Measurements from ENCODE around the gene FAM120B. TPM values are rescaled to one million over a fixed set of nuclear protein-coding genes. Genes with fewer than 3 reads are reported as not detected.

FAM120B gene
- total RNA-seq, 1 experiment from 2014 or later: 23.4 TPM

DNA sequence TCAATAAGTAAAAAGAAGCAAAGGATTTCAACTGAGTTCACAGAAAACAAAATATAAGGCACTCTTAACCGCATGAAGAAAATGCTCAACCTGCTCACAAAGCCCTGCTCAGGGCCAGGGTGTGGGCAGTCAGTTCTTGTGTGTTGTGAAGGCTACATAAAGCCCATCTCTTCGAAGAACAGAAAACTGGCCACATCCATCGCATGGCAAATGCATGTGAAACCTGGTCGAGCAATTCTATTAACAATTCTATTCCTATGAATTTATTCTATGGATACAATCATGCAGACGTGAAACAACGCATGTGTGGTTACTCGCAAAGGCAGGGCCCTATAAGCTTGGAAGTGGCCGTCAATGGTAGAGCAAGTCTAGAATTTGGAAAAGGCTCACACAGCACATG lies 136.0 kb downstream of the FAM120B start:
- peaks cover 11% of the 10 kb centered on the region for H3K4me1 Mint-ChIP-seq (ENCODE audit: insufficient read depth, unreplicated experiment)
- no peak overlapping the region for H3K4me3 Mint-ChIP-seq (ENCODE audit: unreplicated experiment)
- DNase-seq (ENCODE audit: unreplicated experiment): no peak
- no peak overlapping the region for H3K27ac Mint-ChIP-seq (ENCODE audit: low read depth, unreplicated experiment)
- H3K36me3 Mint-ChIP-seq (ENCODE audit: insufficient read depth, unreplicated experiment): no peaks in the 10 kb centered on the region
- TF ChIP-seq, protein P1, sequence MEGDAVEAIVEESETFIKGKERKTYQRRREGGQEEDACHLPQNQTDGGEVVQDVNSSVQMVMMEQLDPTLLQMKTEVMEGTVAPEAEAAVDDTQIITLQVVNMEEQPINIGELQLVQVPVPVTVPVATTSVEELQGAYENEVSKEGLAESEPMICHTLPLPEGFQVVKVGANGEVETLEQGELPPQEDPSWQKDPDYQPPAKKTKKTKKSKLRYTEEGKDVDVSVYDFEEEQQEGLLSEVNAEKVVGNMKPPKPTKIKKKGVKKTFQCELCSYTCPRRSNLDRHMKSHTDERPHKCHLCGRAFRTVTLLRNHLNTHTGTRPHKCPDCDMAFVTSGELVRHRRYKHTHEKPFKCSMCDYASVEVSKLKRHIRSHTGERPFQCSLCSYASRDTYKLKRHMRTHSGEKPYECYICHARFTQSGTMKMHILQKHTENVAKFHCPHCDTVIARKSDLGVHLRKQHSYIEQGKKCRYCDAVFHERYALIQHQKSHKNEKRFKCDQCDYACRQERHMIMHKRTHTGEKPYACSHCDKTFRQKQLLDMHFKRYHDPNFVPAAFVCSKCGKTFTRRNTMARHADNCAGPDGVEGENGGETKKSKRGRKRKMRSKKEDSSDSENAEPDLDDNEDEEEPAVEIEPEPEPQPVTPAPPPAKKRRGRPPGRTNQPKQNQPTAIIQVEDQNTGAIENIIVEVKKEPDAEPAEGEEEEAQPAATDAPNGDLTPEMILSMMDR (IDR thresholded peaks at IDR 0.05; ENCODE audit: unreplicated experiment): no peak
- intact Hi-C loops (cut with micrococcal nuclease): no loop called here
- no TSS peak for BruUV-seq (replicated peaks)
- CTCF ChIA-PET: interaction anchor here (0.7 kb wide), 2 partner anchors 153 to 614 kb away, joined by 4 to 5 read pairs; no protein-coding TSS in a partner anchor
- no peaks in the 10 kb centered on the region for H3K27me3 Mint-ChIP-seq (ENCODE audit: insufficient read depth, unreplicated experiment)
- POLR2A ChIA-PET: no interaction called here
- no peaks in the 10 kb centered on the region for H3K9me3 Mint-ChIP-seq (ENCODE audit: unreplicated experiment)

GRCh38 chr6:170443151-170443662 lies 136.6 kb downstream of the FAM120B start:
- Mint-ChIP-seq H3K27ac (ENCODE audit: low read depth, unreplicated experiment) (no peak overlapping the region), H3K27me3 (ENCODE audit: insufficient read depth, unreplicated experiment) (no peaks in the 10 kb centered on the region), H3K4me1 (ENCODE audit: insufficient read depth, unreplicated experiment) (peaks cover 5% of the 10 kb centered on the region), H3K9me3 (ENCODE audit: unreplicated experiment) (no peaks in the 10 kb centered on the region), H3K4me3 (ENCODE audit: unreplicated experiment) (no peak overlapping the region), H3K36me3 (ENCODE audit: insufficient read depth, unreplicated experiment) (no peaks in the 10 kb centered on the region)
- POLR2A ChIA-PET: no interaction called here
- TF ChIP-seq, protein P1 (IDR thresholded peaks at IDR 0.05; ENCODE audit: unreplicated experiment): no peak
- CTCF ChIA-PET: interaction anchor here (0.7 kb wide), 1 partner anchor 614 kb away, joined by 4 read pairs; no protein-coding TSS in a partner anchor
- no TSS peak for BruUV-seq (replicated peaks)
- intact Hi-C loops (cut with micrococcal nuclease): no loop called here
- no peak for DNase-seq (ENCODE audit: unreplicated experiment)

- BruUV-seq (replicated peaks): no TSS peak
- CTCF ChIA-PET: interaction anchor here (0.5 kb wide), 1 partner anchor 40 kb away, joined by 3 read pairs; no protein-coding TSS in a partner anchor
- DNase-seq (ENCODE audit: unreplicated experiment): no peak
- TF ChIP-seq, protein P1 (IDR thresholded peaks at IDR 0.05; ENCODE audit: unreplicated experiment): no peak
- Mint-ChIP-seq H3K4me1 (ENCODE audit: insufficient read depth, unreplicated experiment) (peaks cover 5% of the 10 kb centered on the region), H3K4me3 (ENCODE audit: unreplicated experiment) (no peak overlapping the region), H3K27ac (ENCODE audit: low read depth, unreplicated experiment) (no peak overlapping the region), H3K36me3 (ENCODE audit: insufficient read depth, unreplicated experiment) (no peaks in the 10 kb centered on the region), H3K27me3 (ENCODE audit: insufficient read depth, unreplicated experiment) (no peaks in the 10 kb centered on the region), H3K9me3 (ENCODE audit: unreplicated experiment) (no peaks in the 10 kb centered on the region)
- intact Hi-C loops (cut with micrococcal nuclease): no loop called here
- POLR2A ChIA-PET: no interaction called here
These were observed 137.6 kb downstream of the FAM120B start for GRCh38 chr6:170444056-170444591.

GRCh38 chr6:170444811-170445211 lies 138.3 kb downstream of the FAM120B start:
- Mint-ChIP-seq H3K27me3 (ENCODE audit: insufficient read depth, unreplicated experiment) (no peaks in the 10 kb centered on the region), H3K4me1 (ENCODE audit: insufficient read depth, unreplicated experiment) (peaks cover 5% of the 10 kb centered on the region), H3K4me3 (ENCODE audit: unreplicated experiment) (no peak overlapping the region), H3K36me3 (ENCODE audit: insufficient read depth, unreplicated experiment) (no peaks in the 10 kb centered on the region), H3K9me3 (ENCODE audit: unreplicated experiment) (no peaks in the 10 kb centered on the region), H3K27ac (ENCODE audit: low read depth, unreplicated experiment) (no peak overlapping the region)
- ChIA-PET CTCF (interaction anchor here (0.7 kb wide), 1 partner anchor 641 kb away, joined by 4 read pairs; no protein-coding TSS in a partner anchor), POLR2A (no interaction called here)
- peak; percentile 8 for DNase-seq (ENCODE audit: unreplicated experiment)
- intact Hi-C loops (cut with micrococcal nuclease): no loop called here
- TF ChIP-seq, protein P1 (IDR thresholded peaks at IDR 0.05; ENCODE audit: unreplicated experiment): no peak
- no TSS peak for BruUV-seq (replicated peaks)
